ENCODE measurements around the gene MYPOP. TPM values are rescaled to one million over a fixed set of nuclear protein-coding genes. Genes with fewer than 3 reads are reported as not detected.

The MYPOP gene
- total and polyA plus RNA-seq, 2 of the 13 experiments (the other 11 are each of a cell fraction or from before 2014, with no cell fraction given) = 2.3 to 2.7 TPM

- no peak for TF ChIP-seq ELK4 (CRISPR knock-in tag; IDR thresholded peaks at IDR 0.05; ENCODE audit: borderline replicate concordance)
- TF ChIP-seq GLI4 (CRISPR knock-in tag; IDR thresholded peaks at IDR 0.05; ENCODE audit: borderline replicate concordance) = peak; percentile 44; the same call in 1 of the 2 replicates
- 0 out of 2 replicates have a peak, but pooled peaks have one; percentile 23 for TF ChIP-seq NCOA2 (CRISPR knock-in tag; IDR thresholded peaks at IDR 0.05)
- peak; percentile 96 for TF ChIP-seq ZNF567 (CRISPR knock-in tag; IDR thresholded peaks at IDR 0.05; ENCODE audit: borderline replicate concordance)
- no peak for TF ChIP-seq NR3C1 (CRISPR knock-in tag; IDR thresholded peaks at IDR 0.05)
- peak; percentile 90 for TF ChIP-seq ZSCAN31 (CRISPR knock-in tag; IDR thresholded peaks at IDR 0.05; ENCODE audit: low read depth)
- TF ChIP-seq, protein P1, sequence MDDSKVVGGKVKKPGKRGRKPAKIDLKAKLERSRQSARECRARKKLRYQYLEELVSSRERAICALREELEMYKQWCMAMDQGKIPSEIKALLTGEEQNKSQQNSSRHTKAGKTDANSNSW (CRISPR knock-in tag; IDR thresholded peaks at IDR 0.05; ENCODE audit: borderline replicate concordance) = no peak
- TF ChIP-seq BRD4 (CRISPR knock-in tag; IDR thresholded peaks at IDR 0.05) = peak; percentile 91
- TF ChIP-seq ZNF362 (CRISPR knock-in tag; IDR thresholded peaks at IDR 0.05; ENCODE audit: borderline replicate concordance) = peak; percentile 33; the same call in 1 of the 2 replicates
- TF ChIP-seq EP300 (IDR thresholded peaks at IDR 0.05; ENCODE audit: low read depth in 2 of 2, low read length in 2 of 2) = no peak
- no peak for TF ChIP-seq EP300 (CRISPR knock-in tag; IDR thresholded peaks at IDR 0.05; ENCODE audit: borderline replicate concordance)
- TF ChIP-seq SMAD3 (CRISPR knock-in tag; IDR thresholded peaks at IDR 0.05) = peak; percentile 40; the same call in 1 of the 2 replicates
- TF ChIP-seq ZNF235 (CRISPR knock-in tag; IDR thresholded peaks at IDR 0.05; ENCODE audit: borderline replicate concordance) = no peak
- no peak for TF ChIP-seq ZBTB7B (CRISPR knock-in tag; IDR thresholded peaks at IDR 0.05)
- peak; percentile 99 for TF ChIP-seq ZNF788 (CRISPR knock-in tag; IDR thresholded peaks at IDR 0.05; ENCODE audit: borderline replicate concordance)
- TF ChIP-seq HNRNPUL1 (IDR thresholded peaks at IDR 0.05; ENCODE audit: low read depth, low read length) = no peak
- TF ChIP-seq MAZ (IDR thresholded peaks at IDR 0.05; ENCODE audit: borderline replicate concordance, low read depth, low read length) = no peak
- TF ChIP-seq MAZ (CRISPR knock-in tag; IDR thresholded peaks at IDR 0.05; ENCODE audit: low read depth) = peak; percentile 86
- no peak; the same call in 1 of the 2 replicates for TF ChIP-seq TRAFD1 (CRISPR knock-in tag; IDR thresholded peaks at IDR 0.05; ENCODE audit: borderline replicate concordance)
- peak; percentile 88; the same call in 1 of the 2 replicates for TF ChIP-seq ZNF652 (CRISPR knock-in tag; IDR thresholded peaks at IDR 0.05; ENCODE audit: borderline replicate concordance, low read depth)
- TF ChIP-seq CREB1 (IDR thresholded peaks at IDR 0.05) = peak; percentile 69
- TF ChIP-seq CREB1 (CRISPR knock-in tag; IDR thresholded peaks at IDR 0.05) = peak; percentile 90
- TF ChIP-seq, protein P2, sequence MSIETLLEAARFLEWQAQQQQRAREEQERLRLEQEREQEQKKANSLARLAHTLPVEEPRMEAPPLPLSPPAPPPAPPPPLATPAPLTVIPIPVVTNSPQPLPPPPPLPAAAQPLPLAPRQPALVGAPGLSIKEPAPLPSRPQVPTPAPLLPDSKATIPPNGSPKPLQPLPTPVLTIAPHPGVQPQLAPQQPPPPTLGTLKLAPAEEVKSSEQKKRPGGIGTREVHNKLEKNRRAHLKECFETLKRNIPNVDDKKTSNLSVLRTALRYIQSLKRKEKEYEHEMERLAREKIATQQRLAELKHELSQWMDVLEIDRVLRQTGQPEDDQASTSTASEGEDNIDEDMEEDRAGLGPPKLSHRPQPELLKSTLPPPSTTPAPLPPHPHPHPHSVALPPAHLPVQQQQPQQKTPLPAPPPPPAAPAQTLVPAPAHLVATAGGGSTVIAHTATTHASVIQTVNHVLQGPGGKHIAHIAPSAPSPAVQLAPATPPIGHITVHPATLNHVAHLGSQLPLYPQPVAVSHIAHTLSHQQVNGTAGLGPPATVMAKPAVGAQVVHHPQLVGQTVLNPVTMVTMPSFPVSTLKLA (IDR thresholded peaks at IDR 0.05) = peak; percentile 62
- no peak; the same call in 1 of the 2 replicates for TF ChIP-seq MTA1 (CRISPR knock-in tag; IDR thresholded peaks at IDR 0.05; ENCODE audit: borderline replicate concordance)
Measured at GRCh38 chr19:45862564-45863334, 39.7 kb downstream of the MYPOP start, which contains the start of gene SYMPK (continued).
